ENCODE measurements around the gene RPS6KA2. TPM values are rescaled to one million over a fixed set of nuclear protein-coding genes. Genes with fewer than 3 reads are reported as not detected.

Gene RPS6KA2
- total RNA-seq, 4 donors from 2014 or later, result 43.9 to 161 (median 82.7) TPM

GRCh38 chr6:166614171-166614583 is 12.9 kb downstream of the RPS6KA2 start:
- TF ChIP-seq, protein P1, sequence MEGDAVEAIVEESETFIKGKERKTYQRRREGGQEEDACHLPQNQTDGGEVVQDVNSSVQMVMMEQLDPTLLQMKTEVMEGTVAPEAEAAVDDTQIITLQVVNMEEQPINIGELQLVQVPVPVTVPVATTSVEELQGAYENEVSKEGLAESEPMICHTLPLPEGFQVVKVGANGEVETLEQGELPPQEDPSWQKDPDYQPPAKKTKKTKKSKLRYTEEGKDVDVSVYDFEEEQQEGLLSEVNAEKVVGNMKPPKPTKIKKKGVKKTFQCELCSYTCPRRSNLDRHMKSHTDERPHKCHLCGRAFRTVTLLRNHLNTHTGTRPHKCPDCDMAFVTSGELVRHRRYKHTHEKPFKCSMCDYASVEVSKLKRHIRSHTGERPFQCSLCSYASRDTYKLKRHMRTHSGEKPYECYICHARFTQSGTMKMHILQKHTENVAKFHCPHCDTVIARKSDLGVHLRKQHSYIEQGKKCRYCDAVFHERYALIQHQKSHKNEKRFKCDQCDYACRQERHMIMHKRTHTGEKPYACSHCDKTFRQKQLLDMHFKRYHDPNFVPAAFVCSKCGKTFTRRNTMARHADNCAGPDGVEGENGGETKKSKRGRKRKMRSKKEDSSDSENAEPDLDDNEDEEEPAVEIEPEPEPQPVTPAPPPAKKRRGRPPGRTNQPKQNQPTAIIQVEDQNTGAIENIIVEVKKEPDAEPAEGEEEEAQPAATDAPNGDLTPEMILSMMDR (IDR thresholded peaks at IDR 0.05; ENCODE audit: low read depth), result no peak

DNA sequence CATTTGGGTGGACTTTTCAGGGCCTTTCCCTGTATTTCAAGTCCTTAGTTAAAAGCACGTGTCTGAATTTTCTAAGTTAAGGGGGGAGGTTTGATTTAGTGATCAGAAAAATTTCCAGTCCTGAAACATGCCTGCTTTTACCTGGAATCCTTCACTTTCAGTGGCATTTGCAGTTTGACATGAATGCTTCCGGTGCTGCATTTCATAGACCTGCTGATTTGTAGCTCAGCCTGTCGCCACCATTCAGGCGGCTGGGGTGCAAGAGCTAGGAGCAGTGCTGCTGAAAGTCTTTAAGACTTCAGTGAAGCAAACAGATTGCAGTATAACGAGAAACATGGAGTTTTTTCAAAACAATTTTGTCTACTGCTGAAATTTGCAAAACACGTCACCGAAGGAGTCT is 14.0 kb downstream of the RPS6KA2 start:
- TF ChIP-seq, protein P1 (IDR thresholded peaks at IDR 0.05; ENCODE audit: low read depth), result no peak

GRCh38 chr6:166612471-166612881 is 14.6 kb downstream of the RPS6KA2 start:
- TF ChIP-seq, protein P1 (IDR thresholded peaks at IDR 0.05; ENCODE audit: low read depth), result no peak

- TF ChIP-seq, protein P1 (IDR thresholded peaks at IDR 0.05; ENCODE audit: low read depth), result no peak
These were observed 15.4 kb downstream of the RPS6KA2 start for GRCh38 chr6:166611631-166612030.

DNA sequence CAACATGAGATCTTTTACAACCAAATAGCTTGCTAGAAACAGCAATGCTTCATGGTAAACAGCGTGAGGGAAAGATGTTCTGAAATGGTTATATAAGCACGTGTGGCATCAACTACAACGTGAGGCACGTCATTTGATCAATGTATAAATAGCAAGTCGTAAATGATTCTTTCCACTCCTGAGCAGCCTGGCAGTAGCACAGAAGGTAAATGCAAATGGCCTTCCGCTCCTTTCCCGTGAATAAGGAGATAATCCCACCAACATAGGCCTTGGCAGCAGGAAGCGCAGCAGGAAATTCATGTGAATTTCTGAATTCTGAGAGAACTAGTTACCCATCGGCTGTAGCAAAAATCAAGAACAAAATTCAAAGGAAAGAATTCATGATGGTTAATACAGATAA is 17.0 kb downstream of the RPS6KA2 start:
- TF ChIP-seq, protein P1 (IDR thresholded peaks at IDR 0.05; ENCODE audit: low read depth), result no peak

DNA sequence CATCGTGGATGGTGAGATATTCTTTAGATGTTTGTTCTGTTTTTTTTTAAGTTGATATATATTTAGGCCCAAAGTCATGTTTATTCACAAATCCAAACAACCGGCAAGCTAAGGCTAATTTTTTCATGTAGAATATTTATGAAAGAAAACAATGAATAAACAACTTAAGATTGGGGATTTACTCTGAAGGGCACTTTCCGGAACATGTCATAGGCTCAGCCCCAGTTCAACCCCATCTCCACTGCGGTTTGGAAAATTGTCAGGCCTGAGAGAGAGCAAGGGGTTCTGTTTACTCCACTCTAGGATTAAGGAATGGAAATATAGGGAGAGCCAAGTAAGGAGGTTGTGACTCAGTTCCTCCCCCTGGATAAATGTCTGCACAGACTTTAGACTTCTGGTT is 18.3 kb downstream of the RPS6KA2 start:
- TF ChIP-seq, protein P1 (IDR thresholded peaks at IDR 0.05; ENCODE audit: low read depth), result no peak

DNA sequence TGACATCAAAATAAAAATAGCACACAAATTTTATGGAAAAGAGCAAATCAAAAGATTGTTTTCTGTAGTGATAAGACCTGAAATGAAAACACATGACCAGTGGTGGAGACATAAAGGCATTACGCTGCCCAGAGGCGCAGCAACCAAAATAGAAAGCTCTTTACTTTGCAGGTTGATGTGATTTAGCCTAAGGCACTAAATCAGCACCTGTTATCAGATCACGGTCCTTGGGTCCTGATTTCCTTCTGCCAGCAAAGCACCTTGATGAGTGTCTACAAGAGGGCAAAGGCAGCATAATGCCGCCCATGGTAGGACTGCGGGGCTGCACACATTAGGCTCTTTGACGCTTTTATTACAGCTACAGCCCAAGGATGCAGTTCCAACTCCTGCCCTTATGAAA is 21.3 kb downstream of the RPS6KA2 start:
- TF ChIP-seq, protein P1 (IDR thresholded peaks at IDR 0.05; ENCODE audit: low read depth), result no peak

Data from subcutaneous adipose tissue (tissue), 4 donors.